GM18861 (cell line): Measurements from ENCODE around the gene SMYD2.

ENCODE experiments used
- ATAC-seq: cut with Tn5 transposase; IDR thresholded peaks from one replicate; pipeline ENCODE4 v1.9.1; 2021; ENCODE audit not compliant: unreplicated experiment

Gene SMYD2

GRCh38 chr1:214384373-214385079, 103.6 kb downstream of the SMYD2 start:
- no peak for ATAC-seq

DNA sequence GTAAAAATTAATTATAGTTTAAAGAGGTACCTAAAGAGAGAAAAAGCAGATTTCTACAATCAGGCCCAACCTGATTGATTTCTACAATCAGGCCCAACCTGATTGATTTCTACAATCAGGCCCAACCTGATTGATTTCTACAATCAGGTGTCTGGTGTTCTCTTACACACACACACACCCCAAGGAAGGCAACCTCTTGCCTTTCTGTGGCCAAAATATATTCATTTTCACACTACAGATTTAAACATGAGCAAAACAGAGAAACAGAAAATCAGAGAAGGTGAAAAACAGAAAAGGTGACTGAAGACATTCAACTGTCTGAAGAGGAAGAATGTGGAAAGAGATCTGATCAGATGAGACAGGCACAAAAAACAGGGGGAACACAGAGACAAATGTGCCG, 104.5 kb downstream of the SMYD2 start:
- ATAC-seq = no peak

DNA sequence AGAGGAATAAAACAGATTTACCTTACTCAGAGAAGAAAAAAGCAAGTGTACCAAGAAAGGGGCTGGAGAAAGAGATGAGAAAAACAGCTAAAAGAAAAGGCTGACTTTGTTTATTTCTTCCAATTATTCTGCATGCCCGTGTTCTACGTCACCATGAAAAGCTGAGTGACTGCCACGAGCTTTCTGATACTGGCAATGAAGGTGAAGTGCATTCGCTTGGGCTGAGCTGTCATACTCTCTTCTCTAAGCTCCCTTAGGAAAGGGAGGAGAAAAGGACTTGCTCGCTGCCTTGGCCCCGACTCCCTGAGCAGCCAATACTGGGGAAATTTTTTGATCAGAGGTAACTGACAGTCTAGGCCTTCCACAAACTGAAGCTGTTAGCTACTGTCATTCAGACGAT, 105.4 kb downstream of the SMYD2 start:
- no peak for ATAC-seq
